ENCODE results near the gene LDLRAD3.
A peak's percentile ranks its signal among the peaks of the same experiment; 100 is the strongest.

The LDLRAD3 gene

GRCh38 chr11:36146437-36146836, 202.6 kb downstream of the LDLRAD3 start:
- no peak for DNase-seq

GRCh38 chr11:36147491-36147890, 203.6 kb downstream of the LDLRAD3 start:
- DNase-seq, result no peak

GRCh38 chr11:36148701-36149100, 204.8 kb downstream of the LDLRAD3 start:
- no peak for DNase-seq

- DNase-seq, result no peak
Observed at GRCh38 chr11:36149538-36150242, 205.8 kb downstream of the LDLRAD3 start.

- DNase-seq, result no peak
Observed at GRCh38 chr11:36150986-36151385, 207.1 kb downstream of the LDLRAD3 start.

GRCh38 chr11:36151933-36152580, 208.2 kb downstream of the LDLRAD3 start:
- DNase-seq, result no peak

GRCh38 chr11:36153551-36153950, 209.7 kb downstream of the LDLRAD3 start:
- no peak for DNase-seq

- DNase-seq, result no peak
Observed at GRCh38 chr11:36155124-36155561, 211.3 kb downstream of the LDLRAD3 start.

- DNase-seq, result no peak
Observed at GRCh38 chr11:36155770-36156160, 211.9 kb downstream of the LDLRAD3 start.

GRCh38 chr11:36156161-36156816, 212.4 kb downstream of the LDLRAD3 start:
- no peak for DNase-seq

- no peak for DNase-seq
Observed at GRCh38 chr11:36156817-36157519, 213.1 kb downstream of the LDLRAD3 start.

GRCh38 chr11:36160091-36160490, 216.2 kb downstream of the LDLRAD3 start:
- DNase-seq, result no peak

- no peak for DNase-seq
Observed at GRCh38 chr11:36161572-36161971, 217.7 kb downstream of the LDLRAD3 start.

GRCh38 chr11:36162006-36162882, 218.4 kb downstream of the LDLRAD3 start:
- DNase-seq, result peak; percentile 65

- DNase-seq, result peak; percentile 96
Observed at GRCh38 chr11:36162883-36163434, 219.1 kb downstream of the LDLRAD3 start.

GRCh38 chr11:36164506-36165250, 220.8 kb downstream of the LDLRAD3 start:
- peak; percentile 48 for DNase-seq

GRCh38 chr11:36165621-36166397, 221.9 kb downstream of the LDLRAD3 start:
- DNase-seq, result peak; percentile 51

- no peak for DNase-seq
Observed at GRCh38 chr11:36167073-36167472, 223.2 kb downstream of the LDLRAD3 start.

GRCh38 chr11:36167729-36168128, 223.9 kb downstream of the LDLRAD3 start:
- no peak for DNase-seq

- no peak for DNase-seq
Observed at GRCh38 chr11:36177836-36178235, 234.0 kb downstream of the LDLRAD3 start.
